ENCODE results near the gene EIF3A. TPM values are rescaled to one million over a fixed set of nuclear protein-coding genes. Genes with fewer than 3 reads are reported as not detected.
"Not testable (repeated sequence)": the region's sequence is repeated elsewhere in the genome, so short reads cannot be mapped to it uniquely, and the experiment has no call there.

The EIF3A gene
- polyA plus RNA-seq, 12 donors = 130 to 173 (median 140) TPM; not detected in 1

DNA sequence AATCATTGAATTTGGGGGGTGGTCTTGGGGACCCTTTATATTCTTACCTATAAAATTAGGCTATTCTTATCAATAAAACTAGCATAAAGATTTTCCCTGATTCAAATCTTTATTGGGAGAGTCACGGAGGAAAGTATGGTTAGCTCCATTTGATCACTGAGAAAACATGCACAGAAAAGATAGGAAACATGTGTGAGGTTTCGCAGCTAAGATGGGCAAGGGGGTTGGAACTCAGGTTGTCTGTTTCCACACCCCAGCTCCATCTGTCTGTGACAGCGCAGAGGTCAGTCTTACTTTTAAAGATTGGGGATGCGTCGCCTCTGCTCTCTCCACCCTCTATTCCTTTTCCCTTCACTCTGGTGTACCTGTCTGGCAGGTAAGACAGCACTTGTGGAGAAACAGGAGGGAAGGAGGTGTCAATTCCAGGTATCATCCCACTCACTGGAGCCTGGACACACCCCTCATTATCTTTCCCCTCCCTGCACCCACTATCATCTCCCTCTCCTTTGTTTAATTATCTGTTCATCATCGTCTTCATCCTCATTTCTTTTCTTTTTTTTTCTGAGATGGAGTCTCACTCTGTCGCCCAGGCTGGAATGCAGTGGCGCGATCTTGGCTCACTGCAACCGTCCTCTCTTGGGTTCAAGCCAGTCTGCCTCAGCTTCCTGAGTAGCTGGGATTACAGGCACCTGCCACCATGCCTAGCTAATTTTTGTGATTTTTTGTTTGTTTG lies 20.9 kb upstream of the EIF3A start:
- DNase-seq = no peak

- no peak for DNase-seq
These were observed 20.0 kb upstream of the EIF3A start for GRCh38 chr10:119100434-119101238.

GRCh38 chr10:119098576-119098975 lies 18.0 kb upstream of the EIF3A start:
- no peak for DNase-seq

DNA sequence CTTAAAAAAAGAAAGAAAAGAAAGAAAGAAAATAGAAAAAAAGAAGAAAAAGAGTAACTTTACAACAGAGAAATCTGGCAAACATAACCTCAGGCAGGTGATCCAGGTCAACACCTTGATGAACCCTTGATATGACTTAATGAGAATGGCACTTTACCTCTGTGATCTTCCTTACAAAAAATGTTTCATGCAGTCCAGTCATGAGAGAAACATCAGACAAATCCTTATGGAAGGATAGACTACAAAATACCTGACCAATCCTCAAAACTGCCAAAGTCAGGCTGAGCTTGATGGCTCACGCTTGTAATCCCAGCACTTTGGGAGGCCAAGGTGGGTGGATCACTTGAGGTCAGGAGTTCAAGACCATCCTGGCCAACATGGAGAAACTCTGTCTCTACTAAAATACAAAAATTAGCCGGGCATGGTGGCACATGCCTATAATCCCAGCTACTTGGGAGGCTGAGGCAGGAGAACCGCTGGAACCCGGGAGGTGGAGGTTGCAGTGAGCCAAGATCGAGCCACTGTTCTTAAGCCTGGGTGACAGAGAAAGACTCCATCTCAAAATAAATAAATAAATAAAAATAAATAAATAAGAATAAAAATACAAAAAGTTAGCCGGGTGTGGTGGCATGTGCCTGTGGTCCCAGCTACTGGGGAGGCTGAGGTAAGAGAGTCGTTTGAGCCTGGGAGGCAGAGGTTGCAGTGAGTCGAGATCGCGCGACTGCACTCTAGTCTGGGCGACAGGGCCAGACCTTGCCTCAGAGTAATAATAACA lies 16.2 kb upstream of the EIF3A start:
- not testable (repeated sequence) for DNase-seq

DNA sequence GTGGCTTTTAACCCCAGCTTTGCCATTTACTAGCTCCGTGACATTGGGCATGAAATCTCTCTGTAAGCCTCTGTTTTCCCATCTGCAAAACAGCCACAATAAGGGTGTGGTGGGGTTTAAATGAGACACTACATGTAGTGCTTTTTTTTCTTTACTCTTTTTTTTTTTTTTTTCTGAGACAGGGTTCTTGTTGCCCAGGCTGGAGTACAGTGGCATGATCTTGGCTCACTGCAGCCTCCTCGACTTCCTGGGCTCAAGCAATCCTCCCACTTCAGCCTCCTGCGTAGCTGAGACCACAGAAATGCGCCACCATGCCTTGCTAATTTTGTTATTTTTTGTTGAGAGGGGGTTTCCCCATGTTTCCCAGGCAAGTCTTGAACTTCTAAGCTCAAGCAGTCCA lies 15.0 kb upstream of the EIF3A start:
- DNase-seq = no peak

DNA sequence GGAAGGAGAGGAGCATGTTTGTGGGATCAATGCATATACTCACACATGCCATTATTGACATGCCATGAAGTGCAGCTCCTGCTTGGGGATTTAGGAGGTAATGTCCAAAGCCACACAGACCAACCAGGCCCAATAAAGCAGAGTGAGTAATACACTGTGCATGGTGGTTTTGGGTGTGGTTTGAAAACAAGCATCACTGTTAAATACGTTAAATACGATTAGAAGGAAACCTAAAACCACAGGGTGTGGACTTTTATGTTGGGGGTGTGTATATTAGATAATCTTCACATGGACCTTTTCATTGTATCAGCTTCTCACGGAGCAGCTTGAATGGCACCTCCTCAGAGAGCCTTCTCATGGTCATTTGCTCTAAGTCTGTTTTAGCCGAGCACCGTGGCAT lies 10.4 kb upstream of the EIF3A start:
- DNase-seq = no peak

DNA sequence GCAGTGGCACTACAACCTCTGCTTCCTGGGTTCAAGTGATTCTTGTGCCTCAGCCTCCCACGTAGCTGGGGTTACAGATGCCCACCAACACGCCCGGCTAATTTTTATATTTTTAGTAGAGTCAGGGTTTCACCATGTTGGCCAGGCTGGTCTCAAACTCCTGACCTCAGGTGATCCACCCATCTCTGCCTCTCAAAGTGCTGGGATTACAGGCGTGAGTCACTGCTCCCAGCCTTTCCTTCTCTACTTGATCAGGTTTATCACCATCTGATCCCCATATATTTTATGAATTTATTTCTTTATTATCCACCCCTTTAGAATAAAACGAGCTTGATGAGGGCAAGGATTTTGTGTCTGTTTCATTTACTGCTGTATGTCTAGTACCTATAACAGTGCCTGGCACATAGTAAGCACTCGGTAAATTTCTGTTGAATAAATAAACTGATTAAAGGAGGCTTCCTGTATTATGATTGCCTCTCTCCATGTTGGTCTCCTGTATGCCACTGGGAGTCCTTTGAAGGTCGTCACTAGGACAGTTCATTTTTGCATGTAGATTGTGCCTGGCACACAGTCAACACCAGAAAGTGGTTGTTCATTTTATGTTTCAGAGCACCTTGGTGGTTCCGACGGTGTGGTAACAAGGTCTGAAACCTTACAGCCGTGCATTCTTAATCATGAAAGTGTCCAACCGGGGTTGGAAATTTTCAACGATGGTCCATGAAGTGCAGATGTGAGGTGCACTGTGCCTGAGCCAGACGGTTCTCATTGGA lies 9.6 kb upstream of the EIF3A start:
- DNase-seq = no peak

DNA sequence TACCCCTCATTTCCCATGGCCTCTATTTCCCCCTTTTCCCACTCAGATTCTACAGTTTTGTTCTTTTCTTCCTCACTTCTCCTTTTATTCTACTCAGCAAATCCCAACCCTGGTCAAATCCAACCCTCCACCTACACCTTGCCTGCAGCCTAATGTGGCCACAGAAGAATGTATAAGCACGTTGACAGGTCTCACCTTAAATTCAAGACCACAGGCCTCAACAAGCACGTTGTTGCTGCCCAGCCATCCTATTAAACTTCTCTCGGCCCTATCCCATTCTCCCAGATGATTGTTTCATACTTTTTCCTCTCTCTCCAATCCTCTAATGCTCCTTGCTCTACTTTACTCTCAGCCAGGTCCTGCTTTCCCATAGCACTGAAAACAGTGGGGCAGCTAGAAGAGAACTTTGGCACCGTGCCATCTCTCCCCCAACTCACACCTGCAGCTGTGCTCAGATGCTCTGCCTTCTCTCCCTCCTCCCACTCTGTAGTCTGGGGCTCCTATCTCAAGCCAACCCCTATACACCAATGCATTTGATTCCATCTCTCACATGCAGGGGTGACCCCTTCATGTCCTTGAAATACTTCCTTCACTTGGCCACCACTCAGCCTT lies 6.8 kb upstream of the EIF3A start:
- no peak for DNase-seq

- DNase-seq = no peak
These were observed 4.3 kb upstream of the EIF3A start for GRCh38 chr10:119084896-119085295.

DNA sequence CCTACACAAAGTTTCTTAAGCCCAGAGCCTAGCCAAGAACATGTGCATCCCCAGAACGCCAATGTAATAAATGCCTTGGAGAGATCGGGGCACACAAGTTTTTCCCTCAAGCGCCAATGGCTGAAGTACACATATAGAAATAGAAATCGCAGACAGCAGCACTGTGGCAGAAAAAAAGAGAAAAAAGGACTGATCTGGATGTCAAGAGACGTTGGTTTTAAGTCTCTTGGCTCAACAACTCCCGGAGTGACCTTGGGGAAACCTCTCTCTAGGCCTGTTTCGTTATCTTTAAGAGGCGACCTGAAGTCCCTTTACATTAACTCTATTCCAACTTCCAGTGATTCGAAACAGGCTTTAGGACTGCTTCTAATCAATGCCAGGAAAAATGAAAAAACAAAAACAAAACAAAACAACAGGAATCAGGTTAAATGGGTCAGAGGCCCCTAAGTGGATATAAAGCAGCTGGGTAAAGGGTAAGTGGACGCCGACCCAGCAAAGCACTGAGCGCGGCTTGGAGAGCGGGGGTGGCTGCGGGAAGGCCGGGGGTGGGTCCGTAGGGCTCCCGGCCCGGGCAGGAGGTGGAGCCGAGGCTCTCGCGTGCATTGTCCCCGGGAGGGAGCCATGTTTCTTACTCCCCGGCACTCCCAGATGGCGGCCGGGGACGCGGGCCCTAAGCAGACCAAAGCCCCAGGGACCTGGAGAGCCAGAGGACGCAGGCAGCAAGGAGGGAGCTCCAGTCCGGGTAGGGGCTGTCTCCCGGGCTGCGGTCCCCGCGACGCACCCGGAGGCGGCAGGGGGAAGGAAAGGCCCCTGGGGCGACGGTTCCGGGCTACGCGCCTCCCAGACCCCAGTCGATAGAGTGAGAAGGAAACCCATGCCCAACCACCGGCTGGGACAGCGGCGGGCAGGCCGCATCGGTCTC lies 757 bp downstream of the EIF3A start:
- peak; percentile 77 for DNase-seq

DNA sequence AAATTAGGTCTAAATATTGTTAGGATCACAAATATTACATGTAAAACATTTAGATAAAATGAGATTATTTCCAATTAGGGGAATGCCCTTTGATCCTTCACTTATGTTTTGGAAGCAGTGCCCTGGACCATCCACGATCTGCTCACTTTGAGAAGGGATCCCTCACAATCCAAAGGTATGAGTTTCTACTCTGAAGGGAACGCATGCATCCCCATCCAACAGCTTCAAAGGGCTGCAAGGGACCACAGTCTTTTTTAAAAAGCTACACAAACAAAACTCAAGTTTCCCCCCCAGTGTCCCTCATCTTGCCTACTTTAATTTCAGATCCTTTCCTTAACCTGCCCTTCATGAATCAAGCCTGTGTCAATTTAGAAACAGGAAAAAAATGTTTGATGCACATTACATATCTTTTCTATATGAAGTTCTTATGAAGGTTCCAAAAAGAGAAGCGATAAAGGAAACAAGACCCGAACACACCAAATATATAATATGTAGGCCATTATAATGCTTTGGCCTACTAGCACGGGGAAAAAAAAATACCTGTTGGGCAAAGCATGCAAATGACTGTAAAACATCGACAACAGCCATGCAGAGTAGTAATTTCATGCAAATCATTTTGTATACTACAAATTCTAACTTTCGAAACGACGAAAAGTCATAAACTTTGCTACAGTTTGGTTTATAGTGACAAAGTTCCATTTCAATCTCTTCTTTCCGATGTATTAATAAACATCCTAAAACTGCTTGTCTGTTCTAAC lies 2.0 kb downstream of the EIF3A start:
- no peak for DNase-seq

- DNase-seq = no peak
These were observed 7.0 kb downstream of the EIF3A start for GRCh38 chr10:119073584-119073983.

DNA sequence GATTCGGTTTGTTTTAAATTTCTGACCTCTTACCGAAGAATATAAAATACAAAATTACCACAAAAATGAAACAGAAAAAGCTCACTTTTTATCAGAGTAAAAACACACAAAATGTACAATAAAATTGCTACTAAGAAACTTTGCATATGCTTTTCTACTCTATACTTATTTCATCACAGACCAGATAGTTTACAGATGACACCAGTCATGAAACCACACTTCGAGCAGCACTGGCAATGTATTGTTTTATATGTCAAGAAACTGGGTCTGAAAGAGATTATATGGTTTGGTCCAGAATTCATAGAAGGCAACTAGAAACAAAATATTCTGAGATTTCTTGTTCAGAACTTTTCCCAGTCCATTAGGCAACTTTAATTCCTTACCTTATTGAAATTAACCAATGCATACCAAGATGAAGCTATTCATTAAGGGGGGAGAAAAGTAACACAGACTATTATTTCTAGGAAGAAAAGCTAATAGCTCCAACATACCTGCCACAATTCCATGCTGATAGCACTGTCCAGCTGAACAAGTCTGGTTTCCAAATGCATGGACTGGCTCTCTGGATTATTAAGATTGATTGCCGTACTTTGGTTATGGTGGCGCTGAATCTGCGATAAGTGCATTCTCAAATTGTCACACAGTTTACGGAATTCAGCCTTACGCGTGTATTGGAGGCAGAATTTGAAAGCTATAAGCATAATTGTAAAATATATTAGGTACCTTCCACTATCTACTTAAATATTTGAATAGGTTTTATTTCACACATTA lies 10.0 kb downstream of the EIF3A start:
- DNase-seq = no peak

DNA sequence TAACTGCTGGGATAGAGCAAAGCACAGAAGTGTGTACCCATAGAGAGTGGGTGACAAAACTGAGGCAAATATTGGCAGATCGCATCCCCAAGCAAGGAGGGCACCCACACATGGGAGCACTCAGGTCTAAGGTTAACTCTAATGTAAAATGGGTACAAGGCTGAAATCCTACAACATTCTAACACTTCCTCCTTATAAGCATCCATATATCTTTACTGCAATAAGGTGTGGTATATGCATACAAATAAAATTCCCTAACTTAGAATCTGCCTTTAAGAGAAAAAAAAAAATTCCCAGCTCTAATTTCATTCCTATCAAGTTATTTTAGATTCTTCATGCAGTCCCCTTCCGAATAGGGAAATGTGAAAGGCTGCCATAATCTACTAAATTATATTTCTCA lies 18.7 kb downstream of the EIF3A start:
- DNase-seq = no peak

DNA sequence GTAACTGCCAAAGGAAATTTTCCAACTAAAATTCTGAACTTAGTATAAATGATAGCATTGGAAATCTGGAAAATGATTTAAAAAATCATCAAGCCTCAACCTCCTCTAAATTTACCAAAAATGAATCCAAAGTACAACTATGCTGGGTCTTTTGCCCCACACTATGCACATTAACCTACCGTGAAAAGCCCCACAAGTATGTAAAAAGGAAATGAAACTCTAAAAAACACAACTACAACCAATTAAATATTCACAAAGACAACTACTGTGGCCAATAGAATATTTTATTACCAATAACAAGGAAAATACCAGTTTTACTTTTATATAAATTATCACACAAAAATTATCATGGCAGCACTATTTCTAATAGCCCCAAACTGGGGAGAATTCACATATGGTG lies 19.3 kb downstream of the EIF3A start:
- no peak for DNase-seq

GRCh38 chr10:119060107-119060506 lies 20.5 kb downstream of the EIF3A start:
- no peak for DNase-seq

DNA sequence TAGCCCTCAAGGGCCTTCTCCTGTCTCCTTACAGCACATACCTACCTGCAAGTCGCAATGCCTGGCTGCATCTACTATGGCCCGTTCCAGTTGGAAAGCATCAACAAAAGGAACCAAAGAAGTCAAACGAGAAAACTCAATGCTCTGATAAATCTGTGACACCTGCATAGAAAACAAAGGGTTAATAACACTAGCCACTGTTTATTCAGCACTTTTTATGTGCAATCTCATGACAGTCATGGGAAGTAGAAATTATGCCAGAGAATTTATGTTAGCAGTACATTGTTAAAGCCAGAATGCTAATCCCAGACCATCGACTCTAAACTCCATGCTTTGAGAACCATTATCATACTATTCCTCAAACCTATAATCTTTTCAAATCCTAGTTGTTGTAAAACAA lies 21.1 kb downstream of the EIF3A start:
- DNase-seq = no peak

GRCh38 chr10:119058010-119058409 lies 22.6 kb downstream of the EIF3A start:
- no peak for DNase-seq

- no peak for DNase-seq
These were observed 25.1 kb downstream of the EIF3A start for GRCh38 chr10:119055472-119055871.

Measured in muscle of arm (tissue), 12 donors.